ENCODE data around the gene UBE2D4.
"Not testable (repeated sequence)": the region's sequence is repeated elsewhere in the genome, so short reads cannot be mapped to it uniquely, and the experiment has no call there.

The UBE2D4 gene

DNA sequence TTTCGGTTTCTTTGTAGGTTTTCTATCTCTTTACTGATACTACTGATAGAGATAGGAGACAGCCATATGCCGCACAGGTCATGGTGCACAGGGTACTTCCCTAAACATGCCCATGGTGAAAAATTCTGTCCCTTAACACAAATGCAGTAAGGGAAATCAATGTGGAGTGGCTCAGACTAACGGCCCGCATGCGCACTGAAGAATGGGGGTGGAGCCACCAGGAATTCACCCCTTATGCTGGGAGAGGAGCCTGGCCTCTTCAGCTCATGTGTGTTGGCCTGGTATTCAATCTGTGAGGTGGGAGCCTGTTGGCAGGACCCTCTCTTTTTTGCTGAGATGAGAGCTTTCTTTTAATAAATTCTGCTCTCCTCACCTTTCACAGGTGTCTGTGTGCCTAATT, 11.4 kb upstream of the UBE2D4 start:
- DNase-seq (ENCODE audit: low spot score), result no peak

DNA sequence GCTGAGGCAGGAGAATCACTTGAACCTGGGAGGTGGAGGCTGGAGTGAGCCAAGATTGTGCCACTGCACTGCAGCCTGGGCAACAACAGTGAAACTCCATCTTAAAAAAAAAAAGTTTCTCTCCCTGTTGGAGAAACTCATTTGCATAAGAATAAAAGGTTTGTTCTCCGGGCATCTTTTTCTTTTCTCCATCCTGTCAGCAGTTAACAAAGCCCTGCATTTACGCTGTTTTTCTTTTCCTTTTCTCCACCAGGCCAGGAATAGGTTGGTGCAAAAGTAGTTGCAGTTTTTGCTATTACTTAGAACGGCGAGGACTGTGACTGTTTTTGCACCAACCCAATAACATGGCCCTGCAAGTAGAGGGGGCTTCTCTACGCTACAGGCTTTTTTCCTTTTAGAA, 10.3 kb upstream of the UBE2D4 start:
- DNase-seq (ENCODE audit: low spot score), result no peak

DNA sequence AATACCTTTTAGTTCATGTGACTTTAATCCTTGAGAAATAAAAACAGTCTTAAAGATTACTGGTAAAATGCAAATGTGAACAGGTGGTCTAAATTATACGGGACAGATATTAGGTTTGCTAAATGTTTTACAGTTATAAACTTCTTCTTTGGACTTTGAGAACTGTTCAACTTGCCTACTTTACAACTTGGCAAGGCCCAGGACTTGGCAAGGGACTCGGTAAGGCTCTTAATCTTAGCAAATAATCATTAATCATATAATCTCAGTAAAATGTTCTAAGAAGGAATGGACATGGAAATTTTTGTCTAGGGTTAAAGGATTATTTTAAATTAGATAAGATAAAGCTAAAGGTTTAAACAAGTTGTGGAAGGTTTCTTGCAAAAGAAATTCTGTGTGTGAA, 4.8 kb upstream of the UBE2D4 start:
- no peak for DNase-seq (ENCODE audit: low spot score)

DNA sequence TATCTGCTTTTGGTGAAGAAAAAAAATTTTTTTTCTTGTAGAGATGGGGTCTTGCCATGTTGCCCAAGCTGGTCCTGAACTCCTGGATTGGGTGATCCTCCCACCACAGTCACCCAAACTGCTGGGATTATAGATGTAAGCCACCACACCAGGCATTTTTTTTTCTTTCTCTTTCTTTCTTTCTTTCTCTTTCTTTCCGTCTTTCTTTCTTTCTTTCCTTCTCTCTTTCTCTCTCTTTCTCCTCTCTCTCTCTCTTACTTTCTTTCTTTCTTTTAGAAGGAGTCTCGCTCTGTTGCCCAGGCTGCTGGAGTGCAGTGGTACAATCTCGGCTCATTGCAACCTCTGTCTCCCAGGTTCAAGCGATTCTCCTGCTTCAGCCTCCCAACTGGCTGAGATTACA, 3.5 kb upstream of the UBE2D4 start:
- no peak for DNase-seq (ENCODE audit: low spot score)

DNA sequence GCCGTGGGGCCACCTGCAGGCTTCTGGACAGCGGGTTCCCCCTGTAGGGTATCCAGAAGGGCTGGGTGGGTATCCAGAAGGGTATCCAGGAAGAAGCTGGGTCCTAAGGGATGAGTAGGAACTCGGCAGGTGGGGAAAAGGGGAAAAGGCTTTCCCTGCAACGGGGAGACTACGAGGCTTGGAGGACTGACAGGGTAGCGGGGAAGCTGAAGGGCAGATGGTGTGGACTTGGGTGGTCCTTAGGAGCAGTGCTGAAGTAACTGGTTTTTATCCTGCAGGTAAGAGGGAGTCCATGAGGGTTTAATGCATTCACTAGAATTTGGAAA, 525 bp downstream of the UBE2D4 start:
- no peak for DNase-seq (ENCODE audit: low spot score)

DNA sequence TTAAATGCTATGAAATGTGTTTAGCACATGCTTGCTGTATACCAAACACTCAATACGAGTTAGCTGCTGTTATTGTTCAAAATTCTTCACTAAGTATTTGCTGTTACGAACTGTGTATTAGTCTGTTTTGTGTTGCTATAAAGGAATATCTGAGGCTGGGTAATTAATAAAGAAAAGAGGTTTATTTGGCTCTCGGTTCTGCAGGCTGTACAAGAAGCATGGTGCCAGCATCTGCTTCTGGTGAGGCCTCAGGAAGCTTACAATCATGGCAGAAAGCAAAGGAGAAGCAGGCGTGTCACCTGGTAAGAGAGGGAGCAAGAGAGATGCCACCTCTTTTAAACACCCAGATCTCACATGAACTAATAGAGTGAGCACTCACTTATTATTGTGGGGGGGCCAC, 1.6 kb downstream of the UBE2D4 start:
- no peak for DNase-seq (ENCODE audit: low spot score)

DNA sequence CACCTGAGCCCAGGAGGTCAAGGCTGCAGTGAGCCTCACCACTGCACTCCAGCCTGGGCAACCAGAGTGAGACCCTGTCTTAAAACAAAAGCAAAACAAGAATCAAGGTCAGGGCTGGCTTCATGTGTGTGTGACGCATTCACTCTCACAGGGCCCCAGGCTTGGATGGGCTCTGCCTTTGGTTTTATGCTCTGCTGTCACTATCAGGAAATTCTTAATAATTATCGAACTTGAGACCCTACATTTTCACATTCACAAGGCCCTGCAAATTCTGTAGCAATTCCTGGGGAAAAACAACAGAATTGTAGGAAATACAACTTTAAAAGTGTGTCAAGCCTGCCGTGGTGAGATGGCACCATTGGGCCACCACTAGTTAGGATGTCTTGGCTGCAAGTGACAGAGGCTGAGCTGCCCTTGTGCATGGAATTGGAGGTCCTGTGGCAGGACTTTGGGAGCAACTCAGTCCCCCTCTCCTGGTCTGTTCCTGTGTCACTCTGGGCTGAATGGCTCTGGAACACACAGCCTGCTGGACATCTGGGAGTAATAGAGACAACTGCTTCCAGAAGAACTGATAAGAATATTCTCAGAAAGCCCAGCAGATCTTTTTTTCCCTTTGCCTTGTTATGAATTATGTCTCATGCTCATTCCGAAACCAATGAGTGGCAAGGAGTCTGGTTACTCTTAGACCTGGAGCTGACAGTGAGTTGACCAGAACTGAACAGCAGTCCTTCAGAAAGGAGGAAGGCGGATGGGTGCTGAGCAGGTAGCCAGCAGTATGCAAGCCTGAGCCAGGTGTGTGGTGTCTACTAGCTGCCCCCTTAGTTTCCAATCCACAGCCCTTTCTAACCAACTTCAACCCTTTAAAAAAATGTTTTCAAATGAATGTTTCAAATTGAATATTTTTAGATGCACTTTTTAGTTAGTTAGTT, 3.6 kb downstream of the UBE2D4 start:
- DNase-seq (ENCODE audit: low spot score), result no peak

DNA sequence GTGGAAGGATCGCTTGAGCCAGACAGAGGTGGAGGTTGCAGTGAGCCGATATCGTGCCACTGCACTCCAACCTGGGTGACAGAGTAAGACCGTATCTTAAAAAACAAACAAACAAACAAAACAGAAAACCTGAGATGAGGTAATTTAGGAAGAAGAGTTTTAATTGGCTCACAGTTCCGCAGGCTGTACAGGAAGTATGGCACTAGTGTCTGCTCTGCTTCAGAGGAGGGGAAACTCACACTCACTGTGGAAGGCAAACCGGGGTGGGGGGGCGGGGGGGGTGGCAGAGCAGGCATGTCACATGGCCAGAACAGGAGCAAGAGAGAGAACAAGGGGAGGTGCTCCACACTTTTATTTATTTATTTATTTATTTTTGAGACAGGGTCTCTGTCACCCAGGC, 5.1 kb downstream of the UBE2D4 start:
- peak; percentile 8 for DNase-seq (ENCODE audit: low spot score)

DNA sequence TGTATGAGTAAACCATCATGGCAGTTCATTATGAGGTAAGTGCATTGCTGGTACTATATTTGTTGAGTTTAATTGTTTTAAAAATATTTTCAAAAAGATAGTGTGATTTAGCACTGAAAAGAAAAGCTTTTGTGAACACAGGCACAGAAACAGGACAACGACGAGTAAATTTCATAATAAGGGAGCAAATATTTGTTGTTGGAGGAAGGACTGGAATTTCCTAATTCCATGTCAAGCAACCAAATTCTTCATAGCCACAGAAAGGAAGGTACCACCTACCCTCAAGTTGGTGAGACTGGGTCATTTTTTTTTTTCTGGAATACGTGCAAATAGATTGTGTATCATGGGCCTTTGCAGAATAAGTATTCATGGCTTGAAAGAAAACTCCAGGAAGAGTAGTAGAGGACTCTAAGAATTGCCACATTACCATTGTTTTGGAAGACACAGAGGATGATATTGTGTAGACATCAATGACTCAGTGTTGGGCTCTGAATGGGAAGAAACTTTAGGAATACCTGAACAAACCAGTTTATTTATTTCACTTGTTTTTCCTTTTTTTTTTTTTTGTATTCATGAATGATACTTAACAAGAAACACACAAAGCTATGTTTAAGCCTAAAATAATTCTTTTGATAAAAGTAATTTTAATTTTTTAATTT, 7.8 kb downstream of the UBE2D4 start:
- no peak for DNase-seq (ENCODE audit: low spot score)

DNA sequence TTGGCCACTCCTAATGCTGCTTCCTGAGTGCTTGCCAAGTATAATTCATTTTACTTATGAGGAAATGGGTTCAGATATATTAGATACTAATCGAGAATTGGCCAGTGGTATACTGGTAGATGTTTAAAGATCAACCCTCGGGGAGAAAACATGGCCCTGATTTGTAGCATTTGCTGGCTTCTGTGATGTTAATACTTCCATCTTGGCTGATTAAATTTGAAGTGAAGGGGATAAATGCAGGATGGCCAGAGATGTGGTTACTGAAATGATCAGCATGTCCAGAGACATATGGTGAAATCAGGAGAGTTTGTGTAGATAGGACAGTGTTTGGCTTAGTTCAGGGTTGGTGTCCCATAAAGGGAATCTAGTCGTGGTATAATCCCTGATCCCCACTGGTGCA, 11.2 kb downstream of the UBE2D4 start:
- no peak for DNase-seq (ENCODE audit: low spot score)

DNA sequence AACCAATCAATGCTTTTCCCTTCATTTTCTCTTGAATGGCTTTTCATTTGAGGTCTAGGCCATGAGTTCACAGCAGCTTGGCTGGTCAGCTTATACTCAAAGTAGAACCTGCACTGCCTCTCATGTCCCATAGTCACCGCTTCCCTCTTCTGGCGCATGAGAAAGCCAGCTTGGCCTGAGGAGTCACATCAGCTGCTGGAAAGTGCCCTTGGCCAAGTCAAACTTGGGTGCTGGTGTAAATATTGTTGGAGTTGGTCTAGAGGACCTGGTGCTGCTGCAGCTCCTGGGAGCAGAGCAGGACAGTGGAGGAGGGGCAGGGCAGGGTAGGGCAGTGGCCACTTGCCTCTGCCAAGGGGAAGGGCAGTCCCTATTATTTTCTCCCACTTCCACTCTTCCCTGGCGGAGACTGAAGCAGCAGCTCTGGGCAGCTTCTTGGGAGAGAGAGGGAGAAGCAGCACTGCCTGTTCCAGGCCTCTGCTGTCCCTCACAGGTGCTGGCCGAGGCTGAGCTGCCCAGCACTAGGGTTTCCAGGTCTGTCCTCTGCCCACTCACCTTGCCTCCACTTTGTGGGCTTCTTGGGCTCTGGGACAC, 12.8 kb downstream of the UBE2D4 start:
- no peak for DNase-seq (ENCODE audit: low spot score)

DNA sequence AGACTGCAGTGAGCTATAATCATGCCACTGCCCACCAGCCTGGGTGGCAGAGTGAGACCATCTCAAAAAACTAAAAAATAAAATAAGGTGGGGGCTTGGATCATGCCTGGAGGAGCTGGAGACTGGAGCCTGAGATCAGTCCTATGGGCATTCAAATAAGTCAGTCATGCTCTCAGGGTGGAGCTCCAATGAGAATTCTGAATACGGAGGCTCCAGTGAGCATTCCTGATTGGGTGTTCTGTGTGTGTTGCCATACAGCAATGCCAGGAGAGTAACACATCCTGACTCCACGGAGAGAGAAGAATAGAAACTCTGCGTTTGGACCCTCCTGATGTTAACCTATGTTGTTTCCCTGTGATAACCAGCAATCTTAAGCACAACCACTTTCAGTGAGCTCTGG, 16.0 kb downstream of the UBE2D4 start:
- DNase-seq (ENCODE audit: low spot score), result no peak

DNA sequence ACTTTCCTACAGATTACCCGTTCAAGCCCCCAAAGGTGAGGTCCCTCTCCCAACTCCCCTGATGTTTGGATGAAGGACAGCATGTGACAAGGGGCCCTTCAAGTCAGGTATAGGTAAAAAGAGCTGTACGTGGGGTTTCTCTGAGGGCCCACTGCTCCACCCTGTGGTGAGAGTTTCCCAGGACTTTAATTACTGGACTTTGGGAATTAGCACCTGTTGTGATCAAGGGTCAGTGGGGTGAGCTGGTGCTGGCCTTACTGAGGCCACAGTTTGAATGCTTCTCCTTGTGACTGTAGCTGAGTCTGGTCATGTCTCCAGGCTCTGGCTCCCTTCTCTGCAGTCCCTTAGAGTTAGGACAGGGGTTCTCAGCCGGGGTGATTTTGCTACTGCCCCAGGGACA, 16.8 kb downstream of the UBE2D4 start:
- no peak for DNase-seq (ENCODE audit: low spot score)

DNA sequence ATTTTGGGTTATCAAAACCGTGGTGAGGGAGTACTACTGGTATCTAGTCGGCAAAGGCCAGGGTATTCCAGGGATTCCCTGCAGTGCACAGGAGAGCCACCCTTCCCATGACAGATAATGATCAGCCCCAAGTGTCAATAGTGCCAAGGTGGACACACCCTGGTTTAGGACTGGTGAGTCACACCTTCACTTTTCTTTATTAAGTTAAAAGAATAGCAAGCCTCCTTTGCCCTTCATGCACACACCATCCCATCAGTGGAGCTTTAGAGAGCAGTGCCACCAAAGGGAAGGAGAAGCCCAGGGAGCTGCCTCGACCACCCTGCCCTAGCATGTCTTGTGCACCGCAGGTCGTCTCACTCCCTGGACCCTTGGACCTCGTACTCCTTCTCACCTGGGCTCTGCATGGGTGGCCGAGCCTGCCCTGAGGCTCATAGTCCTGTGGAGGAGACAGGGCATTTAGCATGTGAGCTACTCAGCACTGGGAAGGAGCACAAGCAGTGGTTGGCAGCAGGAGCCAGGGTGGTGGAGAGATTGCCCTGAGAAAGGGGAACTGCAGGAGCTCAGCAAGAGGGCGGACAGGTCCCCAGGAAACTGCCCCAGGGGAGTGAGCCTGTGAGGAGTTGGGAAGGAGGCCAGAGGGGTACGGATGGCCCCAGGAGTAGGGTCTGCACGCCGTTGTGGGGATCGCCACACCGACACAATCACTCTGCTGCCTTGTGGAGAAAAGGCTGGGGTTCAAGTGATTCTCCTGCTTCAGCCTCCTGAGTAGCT, 17.4 kb downstream of the UBE2D4 start:
- DNase-seq (ENCODE audit: low spot score), result no peak

DNA sequence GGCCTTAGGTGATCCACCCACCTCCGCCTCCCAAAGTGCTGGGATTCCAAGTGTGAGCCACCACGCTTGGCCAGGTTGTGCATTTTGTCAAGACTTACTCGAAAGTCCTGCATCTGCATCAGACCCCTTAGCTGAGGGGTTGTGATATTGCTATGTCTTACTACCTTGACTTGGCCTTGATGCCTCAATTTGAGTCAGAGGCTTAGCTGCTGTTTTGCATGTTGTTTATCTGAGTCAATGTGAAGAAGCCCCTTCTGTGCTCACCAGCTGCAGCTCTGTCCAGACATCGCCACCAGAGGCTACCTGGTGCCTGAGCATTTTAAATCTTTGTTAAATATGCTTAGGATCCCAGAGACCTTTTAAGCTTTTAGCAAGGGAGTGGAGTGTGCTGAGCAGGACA, 18.1 kb downstream of the UBE2D4 start:
- DNase-seq (ENCODE audit: low spot score), result no peak

DNA sequence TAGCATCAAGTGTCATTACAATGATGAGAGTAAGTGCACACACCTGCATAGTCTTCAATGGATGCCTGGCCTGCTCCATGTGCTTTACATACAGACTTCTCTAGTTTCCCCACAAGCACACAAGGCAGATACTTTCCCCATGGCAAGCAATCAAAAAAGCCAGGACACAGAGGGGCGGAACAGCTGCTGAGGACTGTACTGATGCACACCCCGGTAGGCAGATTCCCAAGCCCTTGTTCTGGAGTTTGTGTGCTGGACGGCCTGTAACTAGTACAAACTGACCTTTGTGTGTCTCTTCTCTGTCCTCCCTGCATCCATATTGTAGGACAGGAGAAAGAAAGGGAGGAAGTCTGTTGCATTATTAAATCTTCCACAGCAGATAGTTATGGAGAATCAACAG, 25.8 kb downstream of the UBE2D4 start:
- DNase-seq (ENCODE audit: low spot score), result no peak

DNA sequence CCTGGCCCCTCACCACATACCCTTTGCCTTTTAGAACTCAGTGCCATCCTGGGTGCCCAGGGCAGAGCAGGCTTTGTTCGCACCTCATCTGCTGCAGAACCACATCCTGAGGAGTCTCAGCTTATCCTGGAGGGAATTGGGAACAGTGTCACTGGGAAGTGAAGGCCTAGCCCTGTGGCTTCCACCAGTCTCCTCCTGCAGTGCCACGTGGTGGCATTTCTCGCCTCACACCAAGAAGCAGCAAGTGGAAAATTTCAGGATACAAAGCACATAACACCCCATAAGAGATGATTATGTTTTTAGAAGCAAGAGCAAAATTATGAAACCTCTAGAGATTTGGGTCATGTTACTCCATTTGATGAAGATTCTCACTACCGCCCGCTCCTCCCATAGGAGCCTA, 26.8 kb downstream of the UBE2D4 start:
- no peak for DNase-seq (ENCODE audit: low spot score)

DNA sequence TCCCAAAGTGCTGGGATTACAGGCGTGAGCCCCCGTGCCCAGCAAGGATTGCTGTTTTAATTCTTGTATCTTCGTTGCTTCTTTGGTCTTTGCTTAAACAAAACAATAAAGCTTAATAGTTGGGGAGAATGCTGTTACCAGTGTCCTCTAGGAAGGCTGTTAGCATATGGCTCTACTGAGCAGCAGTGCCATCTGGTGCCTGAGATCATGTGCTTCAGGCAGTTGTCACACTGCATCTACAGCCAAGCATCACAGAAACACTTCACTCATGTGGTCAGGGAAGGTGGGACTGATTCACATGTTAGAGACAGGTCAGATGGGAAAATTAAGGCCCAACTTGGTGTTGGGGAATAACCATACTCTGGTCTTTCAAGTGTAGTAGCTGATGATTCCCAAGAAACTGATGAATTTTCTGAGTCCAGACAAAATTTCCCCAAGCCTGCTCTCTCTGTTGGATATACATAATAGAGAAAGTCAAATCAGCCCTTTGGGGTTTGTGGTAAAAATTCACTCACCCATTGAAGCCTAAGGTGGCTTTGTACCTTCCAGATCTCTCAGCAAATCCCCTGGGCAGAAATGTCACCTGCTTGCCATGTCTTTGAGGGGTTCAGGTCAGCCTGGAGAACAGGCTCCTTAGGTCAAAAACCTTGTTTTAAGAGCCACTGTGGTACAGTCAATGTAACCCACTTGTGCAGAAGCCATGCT, 28.4 kb downstream of the UBE2D4 start:
- no peak for DNase-seq (ENCODE audit: low spot score)

DNA sequence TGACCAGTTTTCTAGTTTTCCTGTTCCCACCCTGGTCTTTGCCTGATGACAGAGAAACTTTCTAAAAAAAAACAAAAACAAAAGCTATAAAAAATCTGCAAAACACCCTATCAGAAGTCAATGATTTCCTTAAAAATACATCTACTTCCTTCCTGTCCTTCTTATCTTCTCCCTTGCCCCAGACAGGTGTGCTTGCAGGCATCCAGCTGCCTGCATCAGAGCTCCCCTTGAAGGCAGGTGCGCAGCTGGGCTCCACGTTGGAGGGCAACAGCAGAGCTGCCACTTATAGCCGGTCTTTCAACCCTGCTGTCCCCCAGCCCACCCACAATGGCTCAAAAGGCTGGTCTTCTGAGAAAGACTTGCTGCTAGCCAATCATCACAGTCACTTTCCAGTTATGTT, 29.8 kb downstream of the UBE2D4 start:
- no peak for DNase-seq (ENCODE audit: low spot score)

DNA sequence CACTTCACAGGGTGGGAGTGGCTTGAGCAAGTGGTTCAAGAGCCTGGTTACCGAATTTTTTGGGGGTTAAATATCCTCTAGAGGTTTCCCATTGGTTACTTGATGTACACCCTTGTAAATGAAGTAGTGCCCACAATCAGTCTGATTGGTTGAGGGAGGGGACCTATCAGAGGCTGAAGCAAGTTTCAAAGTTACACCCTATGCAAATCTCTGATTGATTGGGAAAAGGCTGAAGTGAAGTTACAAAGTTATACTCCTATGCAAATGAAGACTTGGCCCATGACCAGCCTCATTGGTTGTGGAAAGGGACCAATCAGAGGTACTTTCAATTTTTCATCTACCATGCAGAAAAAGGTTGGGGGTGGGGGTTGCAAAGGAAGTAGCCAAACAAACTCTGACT, 34.7 kb downstream of the UBE2D4 start:
- no peak for DNase-seq (ENCODE audit: low spot score)

DNA sequence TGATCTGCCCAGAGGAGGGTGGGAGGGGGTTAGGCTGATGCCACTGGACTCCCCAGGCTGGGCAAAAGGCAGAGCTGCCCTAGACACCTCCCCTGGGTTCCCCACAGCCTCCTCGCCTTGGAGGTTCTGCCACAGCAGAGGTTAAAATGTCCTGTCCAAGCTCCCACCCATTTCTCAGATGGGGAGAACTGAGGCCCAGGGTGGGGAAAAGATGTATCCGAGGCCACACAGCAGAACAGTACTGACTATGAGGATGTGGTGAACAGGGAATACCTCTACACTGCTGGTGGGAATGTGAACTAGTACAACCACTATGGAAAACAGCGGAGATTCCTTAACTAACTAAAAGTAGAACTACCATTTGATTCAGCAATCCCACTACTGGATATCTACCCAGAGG, 40.2 kb downstream of the UBE2D4 start:
- DNase-seq (ENCODE audit: low spot score), result not testable (repeated sequence)
